Karpas-422 (cell line): ENCODE measurements around the gene ALG10. TPM values are rescaled to one million over a fixed set of nuclear protein-coding genes. Genes with fewer than 3 reads are reported as not detected.
"Not testable (repeated sequence)": the region's sequence is repeated elsewhere in the genome, so short reads cannot be mapped to it uniquely, and the experiment has no call there.

Experiments used
- DNase-seq: peaks from one replicate; pipeline ENCODE4 v3.0.0-alpha.2; 2015
- H2AFZ ChIP-seq: fragments of 200-600 bp; sonication (generic); 2 replicates; pipeline ENCODE4 v1.6.1; 2014; ENCODE audit warnings: antibody characterized with exemption, low read length, mixed read lengths
- H3K27ac ChIP-seq: fragments of 200-600 bp; sonication (generic); 2 replicates; pipeline ENCODE4 v1.5.1; 2014; ENCODE audit warnings: mild to moderate bottlenecking, low read length, moderate library complexity
- H3K27me3 ChIP-seq: fragments of 200-600 bp; sonication (generic); 2 replicates; pipeline ENCODE4 v1.6.1; 2014; ENCODE audit warnings: low read length, mixed read lengths
- H3K36me3 ChIP-seq: fragments of 200-600 bp; sonication (generic); 2 replicates; pipeline ENCODE4 v1.6.1; 2014; ENCODE audit warnings: low read length, mixed read lengths; ENCODE audit not compliant: insufficient read depth
- H3K4me1 ChIP-seq: fragments of 200-600 bp; sonication (generic); 2 replicates; pipeline ENCODE4 v1.6.1; 2014; ENCODE audit warnings: mild to moderate bottlenecking, low read length, mixed read lengths
- H3K4me2 ChIP-seq: fragments of 200-600 bp; sonication (generic); 2 replicates; pipeline ENCODE4 v1.6.1; 2014; ENCODE audit warnings: low read length, low read depth, mild to moderate bottlenecking; ENCODE audit not compliant: poor library complexity, severe bottlenecking
- H3K4me3 ChIP-seq: fragments of 200-600 bp; sonication (generic); 2 replicates; pipeline ENCODE4 v1.5.1; 2014; ENCODE audit warnings: mild to moderate bottlenecking, antibody characterized with exemption, low read length, mixed read lengths
- H3K79me2 ChIP-seq: fragments of 200-600 bp; sonication (generic); 2 replicates; pipeline ENCODE4 v1.6.1; 2014; ENCODE audit warnings: mild to moderate bottlenecking, low read length, mixed read lengths
- H3K9ac ChIP-seq: fragments of 200-600 bp; sonication (generic); 2 replicates; pipeline ENCODE4 v1.6.0; 2014; ENCODE audit warnings: low read length
- H3K9me2 ChIP-seq: fragments of 200-600 bp; sonication (generic), shearing (Covaris generic); replicated peaks from 2 replicates; pipeline ENCODE4 v1.6.0; 2014; ENCODE audit warnings: mild to moderate bottlenecking, low read length, moderate library complexity; ENCODE audit not compliant: insufficient read depth
- H3K9me3 ChIP-seq: fragments of 300-700, 200-600 bp; sonication (generic); 2 replicates; pipeline ENCODE4 v1.6.1; 2014; ENCODE audit warnings: low read length, mixed read lengths
- H4K20me1 ChIP-seq: fragments of 200-600 bp; sonication (generic); 2 replicates; pipeline ENCODE4 v1.6.1; 2014; ENCODE audit warnings: mild to moderate bottlenecking, antibody characterized with exemption, low read length, low read depth; ENCODE audit not compliant: insufficient read depth
- total RNA-seq: library from RNA; depleted of rRNA; stranded (reverse); fragments of >200 nt; shearing (Covaris generic); gene quantifications from 2 replicates; pipeline ENCODE4 v1.2.3, GENCODE V29; 2014; ENCODE audit warnings: low replicate concordance; rRNA removed

Gene ALG10
- 22.9 and 41.0 TPM in 2 replicates for total RNA-seq

DNA sequence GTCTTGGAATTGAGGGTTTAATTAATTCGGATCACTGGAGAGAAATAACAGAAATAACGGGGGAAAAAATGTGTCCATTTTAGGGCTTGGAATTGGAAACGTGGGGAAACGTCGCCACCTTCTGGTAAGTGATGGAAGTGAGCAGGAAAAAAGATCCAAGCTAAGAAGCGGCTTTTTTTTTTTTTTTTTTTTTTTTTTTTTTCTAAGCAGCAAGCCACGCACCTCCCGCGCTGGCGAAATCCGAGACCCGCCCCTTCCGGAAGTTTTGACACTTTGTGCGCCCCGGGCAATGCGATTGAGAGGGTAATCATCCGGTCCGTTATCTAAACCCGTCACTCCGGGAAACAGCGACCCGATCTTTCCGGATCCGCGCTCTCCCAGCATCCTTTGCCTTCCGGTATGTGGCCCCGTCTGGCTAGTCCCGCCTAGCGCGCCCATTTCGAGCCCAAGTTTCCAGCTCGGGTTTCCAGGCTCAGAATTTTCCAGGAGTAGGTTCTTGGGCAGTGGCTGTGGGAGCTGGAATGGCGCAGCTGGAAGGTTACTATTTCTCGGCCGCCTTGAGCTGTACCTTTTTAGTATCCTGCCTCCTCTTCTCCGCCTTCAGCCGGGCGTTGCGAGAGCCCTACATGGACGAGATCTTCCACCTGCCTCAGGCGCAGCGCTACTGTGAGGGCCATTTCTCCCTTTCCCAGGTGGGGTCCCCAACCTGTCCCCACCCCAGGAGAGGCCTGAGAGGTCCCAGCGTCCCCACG, at the start of gene ALG10:
ALG10 (plus strand) TSS at position 418 of the 752 bp plus-strand sequence; CDS start at position 522, 104 bp downstream.
- peak; percentile 100 for DNase-seq
- H3K9me2 ChIP-seq, result no peaks in the 10 kb centered on the region
- no peaks in the 10 kb centered on the region for H4K20me1 ChIP-seq
- H3K79me2 ChIP-seq, result peaks cover 30% of the 10 kb centered on the region
- peak within 1 kb of the TSS; percentile 91 for H3K4me2 ChIP-seq
- no peaks in the 10 kb centered on the region for H3K9me3 ChIP-seq
- peak within 1 kb of the TSS; percentile 95 for H3K4me3 ChIP-seq
- 0 out of 2 replicates have a peak within 1 kb of the TSS, but pooled peaks have one; percentile 39 for H3K27ac ChIP-seq
- peak within 1 kb of the TSS; percentile 100 for H2AFZ ChIP-seq
- peak within 1 kb of the TSS; percentile 88 for H3K9ac ChIP-seq
- H3K4me1 ChIP-seq, result peaks cover 22% of the 10 kb centered on the region
- H3K36me3 ChIP-seq, result peaks cover 6% of the 10 kb centered on the region; the same call in 1 of the 2 replicates
- H3K27me3 ChIP-seq, result no peaks in the 10 kb centered on the region

- not testable (repeated sequence) for H3K27me3 ChIP-seq, H3K9ac ChIP-seq, H3K4me3 ChIP-seq, DNase-seq, H3K4me1 ChIP-seq, H3K9me3 ChIP-seq, H4K20me1 ChIP-seq, H3K27ac ChIP-seq, H2AFZ ChIP-seq, H3K36me3 ChIP-seq, H3K79me2 ChIP-seq, H3K4me2 ChIP-seq, H3K9me2 ChIP-seq
Measured at GRCh38 chr12:33972884-33973283, 49.4 kb upstream of the ALG10 start.

GRCh38 chr12:33977887-33978286, 44.4 kb upstream of the ALG10 start:
- Histone ChIP-seq H3K9ac (no peak overlapping the region), H3K9me3 (no peaks in the 10 kb centered on the region), H4K20me1 (no peaks in the 10 kb centered on the region), H2AFZ (no peak overlapping the region), H3K4me1 (no peaks in the 10 kb centered on the region), H3K9me2 (no peaks in the 10 kb centered on the region; the same call in 1 of the 2 replicates), H3K4me2 (no peak overlapping the region), H3K36me3 (no peaks in the 10 kb centered on the region), H3K27me3 (no peaks in the 10 kb centered on the region), H3K27ac (no peak overlapping the region), H3K4me3 (no peak overlapping the region), H3K79me2 (no peaks in the 10 kb centered on the region)
- DNase-seq, result no peak

DNA sequence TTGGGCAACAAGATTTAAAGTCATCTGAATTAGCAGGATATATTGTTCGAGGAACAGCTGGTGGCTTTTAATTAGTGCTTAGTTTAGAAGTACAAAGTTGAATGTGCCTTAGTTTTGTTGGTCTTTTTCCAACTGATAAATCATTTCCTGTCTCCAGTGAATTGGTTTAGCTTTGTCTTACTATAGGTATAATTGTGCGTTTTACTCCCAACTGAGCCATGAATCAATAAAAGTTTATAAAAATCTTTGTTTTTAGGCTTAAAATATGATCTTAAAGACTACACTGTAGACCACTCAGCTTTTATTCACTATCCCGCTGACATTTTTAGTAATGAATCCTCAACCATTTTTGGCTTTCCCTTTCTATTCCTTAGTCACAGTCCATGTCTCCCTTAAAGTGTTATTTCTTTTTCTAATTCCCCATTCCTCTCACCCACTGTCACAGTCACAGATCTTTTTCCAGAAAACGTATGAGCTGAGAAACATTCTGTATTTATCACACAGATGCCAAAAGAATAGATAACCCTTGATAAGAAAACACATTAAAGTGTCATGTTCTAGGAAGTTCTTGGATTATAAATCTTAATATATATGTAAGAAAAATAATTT, 34.0 kb upstream of the ALG10 start:
- no peak overlapping the region for H3K4me3 ChIP-seq

GRCh38 chr12:33988913-33989312, 33.4 kb upstream of the ALG10 start:
- H3K79me2 ChIP-seq, result no peaks in the 10 kb centered on the region

More for the DNA sequence above, 34.0 kb upstream of the ALG10 start:
- H3K9me3 ChIP-seq, result no peaks in the 10 kb centered on the region
- no peak overlapping the region for H3K4me2 ChIP-seq
- no peaks in the 10 kb centered on the region for H3K36me3 ChIP-seq
- H3K4me1 ChIP-seq, result no peaks in the 10 kb centered on the region
- H3K9me2 ChIP-seq, result no peaks in the 10 kb centered on the region
- no peak overlapping the region for H3K9ac ChIP-seq
- no peak overlapping the region for H3K27ac ChIP-seq
- no peaks in the 10 kb centered on the region for H4K20me1 ChIP-seq
- no peak overlapping the region for H2AFZ ChIP-seq
- no peaks in the 10 kb centered on the region for H3K27me3 ChIP-seq
- DNase-seq, result no peak
- H3K79me2 ChIP-seq, result no peaks in the 10 kb centered on the region

GRCh38 chr12:33994857-33995808, 27.2 kb upstream of the ALG10 start:
- Histone ChIP-seq H3K4me2 (no peak overlapping the region), H3K36me3 (no peaks in the 10 kb centered on the region), H3K9me2 (no peaks in the 10 kb centered on the region), H3K9ac (no peak overlapping the region), H3K27ac (no peak overlapping the region), H3K4me1 (no peaks in the 10 kb centered on the region), H3K27me3 (no peaks in the 10 kb centered on the region), H3K9me3 (no peaks in the 10 kb centered on the region), H2AFZ (no peak overlapping the region), H3K4me3 (no peak overlapping the region), H4K20me1 (no peaks in the 10 kb centered on the region), H3K79me2 (no peaks in the 10 kb centered on the region)
- no peak for DNase-seq

More at GRCh38 chr12:33988913-33989312, 33.4 kb upstream of the ALG10 start:
- Histone ChIP-seq H3K27ac (no peak overlapping the region), H3K4me3 (no peak overlapping the region), H3K36me3 (no peaks in the 10 kb centered on the region), H3K27me3 (no peaks in the 10 kb centered on the region), H4K20me1 (no peaks in the 10 kb centered on the region), H3K9ac (no peak overlapping the region), H3K9me2 (no peaks in the 10 kb centered on the region), H3K4me1 (no peaks in the 10 kb centered on the region), H3K9me3 (no peaks in the 10 kb centered on the region), H2AFZ (no peak overlapping the region), H3K4me2 (no peak overlapping the region)
- no peak for DNase-seq

GRCh38 chr12:34008835-34009234, 13.5 kb upstream of the ALG10 start:
- H3K4me1 ChIP-seq, H3K36me3 ChIP-seq, H3K79me2 ChIP-seq, H3K9me2 ChIP-seq, H3K4me2 ChIP-seq, H3K4me3 ChIP-seq, H2AFZ ChIP-seq, H3K9ac ChIP-seq, H3K27me3 ChIP-seq, H3K27ac ChIP-seq, DNase-seq, H4K20me1 ChIP-seq, H3K9me3 ChIP-seq: not testable (repeated sequence)

GRCh38 chr12:34016361-34016760, 5.9 kb upstream of the ALG10 start:
- H2AFZ ChIP-seq, result peak overlapping the region; percentile 50; the same call in 1 of the 2 replicates

More at GRCh38 chr12:34016361-34016760, 5.9 kb upstream of the ALG10 start:
- no peaks in the 10 kb centered on the region for H3K27me3 ChIP-seq
- peaks cover 2% of the 10 kb centered on the region for H3K4me1 ChIP-seq
- DNase-seq, result peak; percentile 57
- H3K4me2 ChIP-seq, result no peak overlapping the region
- no peaks in the 10 kb centered on the region for H3K79me2 ChIP-seq
- H3K9me2 ChIP-seq, result no peaks in the 10 kb centered on the region
- H3K9ac ChIP-seq, result no peak overlapping the region
- no peaks in the 10 kb centered on the region for H3K36me3 ChIP-seq
- no peaks in the 10 kb centered on the region for H3K9me3 ChIP-seq
- no peak overlapping the region for H3K27ac ChIP-seq
- no peak overlapping the region for H3K4me3 ChIP-seq
- no peaks in the 10 kb centered on the region for H4K20me1 ChIP-seq
